Skeletal muscle satellite cell (primary cell): ENCODE measurements around the gene FGD6.
A peak's percentile ranks its signal among the peaks of the same experiment; 100 is the strongest.

ENCODE experiments used
- H3K27me3 ChIP-seq: 2 replicates; pipeline ENCODE4 v1.7.0; 2013; ENCODE audit warnings: low read length; ENCODE audit not compliant: control insufficient read depth, insufficient read depth
- H3K36me3 ChIP-seq: 2 replicates; pipeline ENCODE4 v1.7.0; 2013; ENCODE audit warnings: mild to moderate bottlenecking, control low read depth, low read length; ENCODE audit not compliant: insufficient read depth
- H3K4me1 ChIP-seq: 2 replicates; pipeline ENCODE4 v1.7.0; 2013; ENCODE audit warnings: low read length; ENCODE audit not compliant: control insufficient read depth, insufficient read depth
- H3K4me2 ChIP-seq: 2 replicates; pipeline ENCODE4 v1.7.0; 2013; ENCODE audit warnings: mild to moderate bottlenecking, low read length
- H3K4me3 ChIP-seq: 2 replicates; pipeline ENCODE4 v1.7.0; 2013; ENCODE audit warnings: low read length
- H3K9ac ChIP-seq: 2 replicates; pipeline ENCODE4 v1.7.0; 2013; ENCODE audit warnings: mild to moderate bottlenecking, low read depth, low read length, moderate library complexity
- H3K9me3 ChIP-seq: replicated peaks from 2 replicates; pipeline ENCODE4 v1.7.0; 2013; ENCODE audit warnings: mild to moderate bottlenecking, control low read depth, low read length

The FGD6 gene

DNA sequence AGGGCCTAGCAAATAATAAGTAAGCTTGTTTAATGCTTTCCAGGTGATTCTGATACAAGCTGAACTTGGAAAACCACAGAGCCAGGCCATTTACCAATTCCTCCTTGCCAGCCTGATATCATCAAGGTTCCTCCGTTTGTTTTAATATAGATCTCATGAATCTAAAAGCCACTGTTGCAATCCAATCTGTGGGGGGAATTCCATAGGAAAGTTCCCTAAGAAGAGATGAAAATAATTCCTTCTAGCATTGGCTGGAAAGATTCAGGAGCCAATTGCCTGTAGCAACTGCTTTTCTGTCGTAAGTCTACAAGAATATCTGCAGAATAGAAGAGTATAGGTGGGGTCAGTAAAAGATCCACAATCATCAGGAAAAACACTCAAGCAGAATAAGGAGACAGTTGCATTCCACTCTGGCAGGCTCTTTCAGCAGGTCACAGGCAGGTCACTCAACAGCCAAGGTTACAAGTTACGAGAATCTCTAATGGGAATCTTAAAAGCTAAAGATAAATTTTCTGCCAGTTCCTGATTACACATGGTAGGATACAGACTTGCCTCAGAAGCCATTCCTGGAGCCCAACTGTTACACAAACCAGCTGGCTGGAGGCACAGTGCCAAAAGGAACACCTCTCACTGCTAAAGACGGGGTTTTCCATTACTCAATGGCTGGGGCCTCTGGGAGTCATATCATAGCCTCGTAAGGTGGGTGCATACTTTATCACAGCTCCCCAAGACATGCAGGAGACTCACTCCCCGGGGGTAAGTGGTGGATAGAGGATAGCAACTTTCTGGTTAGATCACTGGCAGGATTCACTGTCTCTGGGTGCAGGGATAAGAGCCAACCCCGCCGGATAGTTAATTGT, 43.6 kb downstream of the FGD6 start:
- Histone ChIP-seq H3K9me3 (no peaks in the 10 kb centered on the region), H3K27me3 (no peaks in the 10 kb centered on the region), H3K4me3 (no peak overlapping the region), H3K4me2 (no peak overlapping the region), H3K36me3 (no peaks in the 10 kb centered on the region), H3K9ac (no peak overlapping the region), H3K4me1 (peaks cover 10% of the 10 kb centered on the region)

GRCh38 chr12:95169368-95169767, 47.9 kb downstream of the FGD6 start:
- peak overlapping the region; percentile 30 for H3K4me2 ChIP-seq
- no peak overlapping the region for H3K4me3 ChIP-seq
- peaks cover 18% of the 10 kb centered on the region for H3K4me1 ChIP-seq
- no peaks in the 10 kb centered on the region for H3K27me3 ChIP-seq
- H3K9ac ChIP-seq = no peak overlapping the region
- H3K36me3 ChIP-seq = no peaks in the 10 kb centered on the region
- H3K9me3 ChIP-seq = no peaks in the 10 kb centered on the region

GRCh38 chr12:95168746-95169145, 48.5 kb downstream of the FGD6 start:
- Histone ChIP-seq H3K4me2 (no peak overlapping the region), H3K36me3 (no peaks in the 10 kb centered on the region), H3K27me3 (no peaks in the 10 kb centered on the region), H3K4me1 (peaks cover 24% of the 10 kb centered on the region), H3K4me3 (no peak overlapping the region), H3K9me3 (no peaks in the 10 kb centered on the region), H3K9ac (no peak overlapping the region)

DNA sequence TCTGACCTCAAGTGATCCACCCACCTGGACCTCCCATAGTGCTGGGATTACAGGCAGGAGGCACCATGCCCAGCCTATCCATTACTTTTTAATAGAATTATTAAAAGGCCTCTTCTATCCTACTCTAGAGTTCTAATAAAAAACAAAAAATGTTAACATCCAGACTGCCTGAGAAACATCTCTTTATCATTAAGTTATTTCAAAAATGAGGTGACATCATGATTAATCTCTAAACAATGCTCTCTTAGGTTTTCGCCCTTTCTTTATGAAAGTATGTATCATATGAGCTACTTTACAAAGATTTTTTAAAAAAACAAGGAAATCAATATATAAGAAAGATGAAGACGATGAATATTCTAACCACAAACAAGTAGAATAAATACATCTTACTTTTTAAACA, 52.6 kb downstream of the FGD6 start:
- Histone ChIP-seq H3K36me3 (no peaks in the 10 kb centered on the region), H3K27me3 (no peaks in the 10 kb centered on the region), H3K9ac (peak overlapping the region; percentile 56), H3K4me2 (peak overlapping the region; percentile 62), H3K9me3 (no peaks in the 10 kb centered on the region), H3K4me3 (peak overlapping the region; percentile 57), H3K4me1 (peaks cover 26% of the 10 kb centered on the region)

DNA sequence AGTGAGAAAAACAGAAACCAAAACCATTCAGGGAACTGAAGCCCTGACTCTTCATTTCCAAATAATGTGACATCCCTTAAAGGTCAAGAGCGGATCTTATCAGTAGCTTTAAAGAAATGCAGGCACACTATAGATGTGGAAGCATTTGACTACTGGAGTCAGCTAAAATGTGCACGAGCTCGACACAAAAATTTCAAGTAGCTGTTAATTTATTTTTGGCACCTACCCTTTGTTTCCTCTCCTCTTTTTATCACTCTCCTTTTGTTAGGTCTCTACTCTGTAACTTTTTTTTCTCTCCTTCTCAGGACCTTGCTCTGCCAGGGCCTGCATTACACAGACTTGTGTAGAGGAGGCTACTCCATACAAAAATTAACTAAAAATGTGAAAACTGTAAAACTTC, 58.3 kb downstream of the FGD6 start:
- H3K36me3 ChIP-seq = no peaks in the 10 kb centered on the region
- H3K4me2 ChIP-seq = no peak overlapping the region
- H3K9ac ChIP-seq = no peak overlapping the region
- peaks cover 5% of the 10 kb centered on the region for H3K4me1 ChIP-seq
- no peak overlapping the region for H3K4me3 ChIP-seq
- no peaks in the 10 kb centered on the region for H3K27me3 ChIP-seq
- H3K9me3 ChIP-seq = no peaks in the 10 kb centered on the region

- Histone ChIP-seq H3K4me3 (no peak overlapping the region), H3K27me3 (no peaks in the 10 kb centered on the region), H3K9ac (no peak overlapping the region), H3K9me3 (no peaks in the 10 kb centered on the region), H3K4me1 (no peaks in the 10 kb centered on the region), H3K4me2 (no peak overlapping the region), H3K36me3 (no peaks in the 10 kb centered on the region)
Observed at GRCh38 chr12:95151821-95152220, 65.4 kb downstream of the FGD6 start.

DNA sequence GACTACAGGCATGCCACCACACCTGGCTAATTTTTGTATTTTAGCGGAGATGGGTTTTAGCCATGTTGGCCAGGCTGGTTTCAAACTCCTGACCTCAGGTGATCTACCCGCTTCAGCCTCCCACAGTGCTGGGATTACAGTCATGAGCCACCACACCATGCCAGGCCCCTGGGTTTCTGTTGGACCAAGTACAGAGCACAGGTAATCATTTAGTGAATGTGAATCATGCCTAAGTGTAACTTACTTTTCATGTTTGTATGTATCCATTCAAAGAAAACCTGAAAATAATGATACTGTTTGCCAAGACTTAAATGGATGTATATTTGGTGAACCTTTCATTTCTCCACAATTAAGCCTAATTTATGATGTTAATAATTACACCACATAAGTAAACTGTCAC, 65.9 kb downstream of the FGD6 start:
- H3K4me2 ChIP-seq = no peak overlapping the region
- no peak overlapping the region for H3K4me3 ChIP-seq
- H3K9ac ChIP-seq = no peak overlapping the region
- no peaks in the 10 kb centered on the region for H3K9me3 ChIP-seq
- no peaks in the 10 kb centered on the region for H3K36me3 ChIP-seq
- no peaks in the 10 kb centered on the region for H3K27me3 ChIP-seq
- no peaks in the 10 kb centered on the region for H3K4me1 ChIP-seq

DNA sequence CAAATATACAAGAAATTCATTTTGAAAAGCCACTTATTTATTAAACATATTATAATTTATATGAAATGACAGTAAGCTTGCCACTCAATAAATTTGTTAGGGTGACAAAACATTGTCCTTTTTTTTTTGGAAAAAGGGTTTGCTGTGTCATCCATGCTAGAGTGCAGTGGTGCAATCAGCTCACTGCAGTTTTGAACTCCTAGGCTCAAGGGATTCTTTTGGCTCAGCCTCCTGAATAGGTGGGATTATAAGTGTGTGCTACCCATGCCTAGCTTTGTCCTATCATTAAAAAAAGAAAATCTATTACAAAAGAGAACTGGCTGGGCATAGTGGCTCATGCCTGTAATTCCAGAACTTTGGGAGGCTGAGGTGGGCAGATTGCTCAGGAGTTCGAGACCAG, 66.8 kb downstream of the FGD6 start:
- Histone ChIP-seq H3K9ac (no peak overlapping the region), H3K36me3 (no peaks in the 10 kb centered on the region), H3K27me3 (no peaks in the 10 kb centered on the region), H3K9me3 (no peaks in the 10 kb centered on the region), H3K4me1 (no peaks in the 10 kb centered on the region), H3K4me3 (no peak overlapping the region), H3K4me2 (no peak overlapping the region)

DNA sequence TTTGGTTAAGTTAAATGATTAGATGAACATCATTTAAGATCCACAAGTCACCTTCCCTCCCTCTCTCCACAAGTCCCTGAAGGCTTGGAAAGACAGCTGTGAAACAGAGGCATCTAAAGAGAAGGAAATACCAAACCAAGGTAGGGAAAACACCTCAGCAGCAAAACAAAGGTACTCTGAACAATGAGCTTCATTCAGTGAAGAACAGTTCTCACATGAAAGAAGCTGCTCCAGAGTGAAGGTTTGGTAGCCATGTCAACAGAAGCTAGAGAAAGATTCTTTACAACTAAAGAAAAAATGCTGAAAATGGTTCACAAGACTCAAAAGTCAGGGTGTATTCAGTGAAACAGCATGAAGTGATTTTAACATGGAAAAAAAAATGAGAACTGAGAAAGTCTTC, 69.4 kb downstream of the FGD6 start:
- no peaks in the 10 kb centered on the region for H3K9me3 ChIP-seq
- no peak overlapping the region for H3K4me2 ChIP-seq
- no peaks in the 10 kb centered on the region for H3K4me1 ChIP-seq
- no peaks in the 10 kb centered on the region for H3K27me3 ChIP-seq
- no peak overlapping the region for H3K9ac ChIP-seq
- H3K4me3 ChIP-seq = no peak overlapping the region
- no peaks in the 10 kb centered on the region for H3K36me3 ChIP-seq

DNA sequence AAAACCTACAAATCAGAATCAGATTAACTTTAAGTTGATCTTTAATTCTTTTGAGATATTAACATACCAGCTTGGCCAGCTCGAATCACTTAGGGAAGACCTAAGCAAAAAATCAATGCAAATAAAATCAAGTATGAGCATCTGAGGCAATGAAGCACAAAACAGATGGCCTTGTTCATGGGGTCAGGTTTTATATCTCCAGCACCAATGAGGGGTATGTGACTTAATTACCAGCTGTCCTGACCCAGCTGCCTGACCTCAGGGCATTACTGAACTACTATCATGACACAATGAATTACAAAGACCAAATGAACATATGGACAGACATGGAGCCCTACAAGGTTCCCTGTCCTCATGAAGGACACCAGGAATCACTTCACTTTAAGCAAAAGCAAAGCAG, 70.5 kb downstream of the FGD6 start:
- Histone ChIP-seq H3K27me3 (no peaks in the 10 kb centered on the region), H3K36me3 (no peaks in the 10 kb centered on the region), H3K4me1 (no peaks in the 10 kb centered on the region), H3K9me3 (no peaks in the 10 kb centered on the region), H3K4me2 (no peak overlapping the region), H3K4me3 (no peak overlapping the region), H3K9ac (no peak overlapping the region)

GRCh38 chr12:95143621-95144205, 73.6 kb downstream of the FGD6 start:
- Histone ChIP-seq H3K27me3 (no peaks in the 10 kb centered on the region), H3K36me3 (no peaks in the 10 kb centered on the region), H3K4me1 (no peaks in the 10 kb centered on the region), H3K4me2 (no peak overlapping the region), H3K9me3 (no peaks in the 10 kb centered on the region), H3K4me3 (no peak overlapping the region), H3K9ac (no peak overlapping the region)
